Suprapubic skin (tissue), 4 donors: ENCODE data around the gene GGT1. TPM values are rescaled to one million over a fixed set of nuclear protein-coding genes. Genes with fewer than 3 reads are reported as not detected.
"Not testable (repeated sequence)": the region's sequence is repeated elsewhere in the genome, so short reads cannot be mapped to it uniquely, and the experiment has no call there.

ENCODE experiments used
- DNase-seq, 2 donors: peaks; one replicate each; pipeline ENCODE4 v3.0.0-alpha.2; 2019; ENCODE audit warnings: low spot score in 2 of 2
- H3K27ac ChIP-seq: fragments of 200-600 bp; sonication (generic); one replicate; pipeline ENCODE4 v1.5.1; 2019
- H3K27me3 ChIP-seq: fragments of 200-600 bp; sonication (generic); one replicate; pipeline ENCODE4 v1.5.1; 2019
- H3K36me3 ChIP-seq: fragments of 200-600 bp; sonication (generic); one replicate; pipeline ENCODE4 v1.5.1; 2019
- H3K4me1 ChIP-seq: fragments of 200-600 bp; sonication (generic); one replicate; pipeline ENCODE4 v1.5.1; 2019
- H3K4me3 ChIP-seq: fragments of 200-600 bp; sonication (generic); one replicate; pipeline ENCODE4 v1.5.1; 2019; ENCODE audit warnings: mild to moderate bottlenecking
- H3K9me3 ChIP-seq: fragments of 200-600 bp; sonication (generic); one replicate; pipeline ENCODE4 v1.5.1; 2019
- CTCF ChIP-seq, 2 donors: fragments of 200-600 bp in 1 of 2; fragments of 450-650 bp in 1 of 2; sonication (generic) in 1 of 2; IDR thresholded peaks; one replicate each; pipeline ENCODE4 v1.5.1; 2016 to 2019; ENCODE audit warnings: antibody characterized with exemption in 2 of 2, mild to moderate bottlenecking in 1 of 2, moderate library complexity in 1 of 2
- EP300 ChIP-seq: sonication (generic); formaldehyde crosslinking; IDR thresholded peaks from one replicate; pipeline ENCODE4 v1.6.1; 2017; ENCODE audit warnings: antibody characterized with exemption
- POLR2A ChIP-seq, 2 donors: fragments of 450-650 bp; IDR thresholded peaks; one replicate each; pipeline ENCODE4 v1.6.1; 2017; ENCODE audit warnings: antibody characterized with exemption in 2 of 2, mild to moderate bottlenecking in 2 of 2, moderate library complexity in 2 of 2
- POLR2AphosphoS5 ChIP-seq, 3 donors: sonication (generic); formaldehyde crosslinking; IDR thresholded peaks; one replicate each; pipeline ENCODE4 v1.6.1; 2017; ENCODE audit warnings: antibody characterized with exemption in 3 of 3
- WGBS: methylation state at CpG from one replicate; pipeline ENCODE4 v1.1.5; 2018; 5-methylcytosine and 5-hydroxymethylcytosine counted together
- total RNA-seq, 4 donors: library from RNA; depleted of rRNA; stranded (reverse); fragments of >200 nt; gene quantifications; one replicate each; pipeline ENCODE4 v1.1.0, GENCODE V29; 2016

GGT1 gene
- total RNA-seq, 4 donors from 2014 or later: 1.7 to 9.1 (median 5.6) TPM

- H3K4me1 ChIP-seq: peaks cover 33% of the 10 kb centered on the region
- peaks cover 34% of the 10 kb centered on the region for H3K36me3 ChIP-seq
- no peaks in the 10 kb centered on the region for H3K9me3 ChIP-seq
- 90% methylated on average over 4 of the region's 6 CpGs for WGBS
- no peak for DNase-seq
- H3K4me3 ChIP-seq: no peak overlapping the region
- no peaks in the 10 kb centered on the region for H3K27me3 ChIP-seq
- no peak overlapping the region for H3K27ac ChIP-seq
- TF ChIP-seq POLR2AphosphoS5 (IDR thresholded peaks at IDR 0.05): no peak
These were observed 11.6 kb upstream of the GGT1 start for GRCh38 chr22:24591286-24591830.

- peak overlapping the region; percentile 86 for H3K27ac ChIP-seq
- H3K36me3 ChIP-seq: peaks cover 25% of the 10 kb centered on the region
- no peaks in the 10 kb centered on the region for H3K9me3 ChIP-seq
- H3K27me3 ChIP-seq: no peaks in the 10 kb centered on the region
- peak in 1 of 2 donors; percentile 74 for DNase-seq
- 10% methylated on average over 19 of the region's 33 CpGs for WGBS
- H3K4me3 ChIP-seq: peak overlapping the region; percentile 71
- TF ChIP-seq CTCF (IDR thresholded peaks at IDR 0.05) (no peak), POLR2A (IDR thresholded peaks at IDR 0.05) (no peak), POLR2AphosphoS5 (IDR thresholded peaks at IDR 0.05) (no peak), EP300 (no peak)
- H3K4me1 ChIP-seq: peaks cover 33% of the 10 kb centered on the region
These were observed 10.7 kb upstream of the GGT1 start for GRCh38 chr22:24592058-24592850.

- WGBS: 22% methylated on average over 9 of the region's 72 CpGs
- peaks cover 33% of the 10 kb centered on the region for H3K4me1 ChIP-seq
- H3K27me3 ChIP-seq: no peaks in the 10 kb centered on the region
- peak within 1 kb of the TSS; percentile 71 for H3K4me3 ChIP-seq
- TF ChIP-seq POLR2AphosphoS5 (IDR thresholded peaks at IDR 0.05): no peak
- no peak for TF ChIP-seq CTCF (IDR thresholded peaks at IDR 0.05)
- no peak for TF ChIP-seq EP300
- no peak for TF ChIP-seq POLR2A (IDR thresholded peaks at IDR 0.05)
- no peaks in the 10 kb centered on the region for H3K9me3 ChIP-seq
- H3K27ac ChIP-seq: peak within 1 kb of the TSS; percentile 86
- H3K36me3 ChIP-seq: peaks cover 17% of the 10 kb centered on the region
- DNase-seq: peak; percentile 93 to 94
These were observed 10.0 kb upstream of the GGT1 start, which contains the start of gene LRRC75B for GRCh38 chr22:24592851-24593558. LRRC75B (minus strand) TSS chr22:24593073; CDS start chr22:24593039, 34 bp downstream.

GRCh38 chr22:24593559-24593835, 9.5 kb upstream of the GGT1 start:
- DNase-seq, H3K9me3 ChIP-seq, H3K27me3 ChIP-seq: not testable (repeated sequence)
- H3K27ac ChIP-seq: peak overlapping the region; percentile 86
- H3K36me3 ChIP-seq: peaks cover 12% of the 10 kb centered on the region
- WGBS: 83% methylated on average over 10 of the region's 10 CpGs
- H3K4me1 ChIP-seq: peaks cover 33% of the 10 kb centered on the region
- peak overlapping the region; percentile 71 for H3K4me3 ChIP-seq

- DNase-seq: peak in 1 of 2 donors; percentile 61
- Histone ChIP-seq H3K9me3 (no peaks in the 10 kb centered on the region), H3K27ac (peak overlapping the region; percentile 86), H3K4me1 (peaks cover 33% of the 10 kb centered on the region), H3K36me3 (peaks cover 7% of the 10 kb centered on the region), H3K4me3 (no peak overlapping the region), H3K27me3 (no peaks in the 10 kb centered on the region)
- 62% methylated on average over 8 of the region's 16 CpGs for WGBS
- TF ChIP-seq EP300 (no peak), POLR2A (IDR thresholded peaks at IDR 0.05) (no peak), POLR2AphosphoS5 (IDR thresholded peaks at IDR 0.05) (no peak), CTCF (IDR thresholded peaks at IDR 0.05) (no peak)
These were observed 9.0 kb upstream of the GGT1 start for GRCh38 chr22:24593836-24594568.
